ENCODE measurements around the gene SLITRK4.

The SLITRK4 gene

GRCh38 chrX:143634309-143634662 is 1.6 kb downstream of the SLITRK4 start (continued):
- TF ChIP-seq CREB5 (CRISPR knock-in tag; IDR thresholded peaks at IDR 0.05; ENCODE audit: low read depth) = no peak

- no peak for ATAC-seq
- TF ChIP-seq ZNF70 (CRISPR knock-in tag; IDR thresholded peaks at IDR 0.05) = no peak
Measured at GRCh38 chrX:143633461-143634308, 2.2 kb downstream of the SLITRK4 start.

DNA sequence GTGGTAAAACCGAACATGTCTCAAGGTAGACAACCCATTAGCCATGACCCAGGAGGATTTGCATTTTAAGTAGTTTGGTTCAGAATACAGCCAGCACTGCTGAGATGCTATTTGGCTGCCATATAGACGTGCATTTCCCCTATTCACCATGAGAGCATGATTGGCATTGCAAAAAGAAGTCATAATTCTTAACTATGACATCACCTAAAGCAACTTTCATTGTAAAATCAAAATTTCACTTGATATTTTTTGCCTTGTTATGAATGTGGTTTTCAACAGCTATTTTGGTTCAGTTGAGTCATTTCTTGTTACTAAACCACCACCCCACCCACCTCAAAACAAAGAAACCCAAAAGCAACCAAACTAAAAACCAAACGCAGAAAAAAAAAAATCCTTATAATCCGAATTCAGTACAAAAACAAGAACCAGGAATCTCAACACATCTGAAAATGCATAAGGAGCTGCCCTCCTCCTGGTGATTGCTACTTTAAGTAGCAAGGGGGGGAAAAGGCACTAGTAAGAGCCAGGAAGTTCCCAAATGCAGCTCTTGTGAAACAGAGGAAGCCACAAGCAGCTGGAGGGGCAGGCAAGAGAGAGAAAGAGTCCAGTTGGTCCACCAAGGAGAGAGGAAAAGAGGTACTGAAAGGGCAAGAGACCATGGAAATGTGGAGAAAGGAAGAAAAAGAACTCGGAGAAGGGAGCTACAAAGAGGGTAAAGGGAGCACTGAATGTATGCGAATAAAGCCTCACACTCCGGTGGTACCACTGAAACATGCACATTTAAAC is 3.1 kb downstream of the SLITRK4 start:
- TF ChIP-seq PPARA (CRISPR knock-in tag; IDR thresholded peaks at IDR 0.05; ENCODE audit: borderline replicate concordance) (no peak), BACH2 (CRISPR knock-in tag; IDR thresholded peaks at IDR 0.05; ENCODE audit: borderline replicate concordance) (no peak), TCF4 (CRISPR knock-in tag; IDR thresholded peaks at IDR 0.05; ENCODE audit: borderline replicate concordance) (no peak), CSDC2 (CRISPR knock-in tag; IDR thresholded peaks at IDR 0.05) (no peak), ZNF8 (CRISPR knock-in tag; IDR thresholded peaks at IDR 0.05) (no peak), TSHZ2 (CRISPR knock-in tag; IDR thresholded peaks at IDR 0.05) (no peak), RARB (CRISPR knock-in tag; IDR thresholded peaks at IDR 0.05) (no peak), ISL1 (CRISPR knock-in tag; IDR thresholded peaks at IDR 0.05) (no peak), ZNF565 (CRISPR knock-in tag; conservative IDR thresholded peaks at IDR 0.05; ENCODE audit: low read depth) (no peak), ZC3H10 (CRISPR knock-in tag; IDR thresholded peaks at IDR 0.05) (no peak), TOX (CRISPR knock-in tag; IDR thresholded peaks at IDR 0.05; ENCODE audit: borderline replicate concordance) (no peak), ESRRG (CRISPR knock-in tag; IDR thresholded peaks at IDR 0.05) (no peak), OSR1 (CRISPR knock-in tag; IDR thresholded peaks at IDR 0.05) (no peak)
- ATAC-seq = no peak

GRCh38 chrX:143623657-143624056 is 12.2 kb downstream of the SLITRK4 start:
- no peak for ATAC-seq
- TF ChIP-seq ISL1 (CRISPR knock-in tag; IDR thresholded peaks at IDR 0.05) (no peak), ZC3H10 (CRISPR knock-in tag; IDR thresholded peaks at IDR 0.05) (no peak), ZFP3 (CRISPR knock-in tag; IDR thresholded peaks at IDR 0.05) (no peak), TOX (CRISPR knock-in tag; IDR thresholded peaks at IDR 0.05; ENCODE audit: borderline replicate concordance) (no peak), ARNTL (CRISPR knock-in tag; IDR thresholded peaks at IDR 0.05; ENCODE audit: borderline replicate concordance, low read depth) (no peak), ESRRG (CRISPR knock-in tag; IDR thresholded peaks at IDR 0.05) (no peak), PPARA (CRISPR knock-in tag; IDR thresholded peaks at IDR 0.05; ENCODE audit: borderline replicate concordance) (no peak), BACH2 (CRISPR knock-in tag; IDR thresholded peaks at IDR 0.05; ENCODE audit: borderline replicate concordance) (no peak), PATZ1 (CRISPR knock-in tag; IDR thresholded peaks at IDR 0.05; ENCODE audit: borderline replicate concordance) (no peak), RARB (CRISPR knock-in tag; IDR thresholded peaks at IDR 0.05) (no peak), CSDC2 (CRISPR knock-in tag; IDR thresholded peaks at IDR 0.05) (no peak)

DNA sequence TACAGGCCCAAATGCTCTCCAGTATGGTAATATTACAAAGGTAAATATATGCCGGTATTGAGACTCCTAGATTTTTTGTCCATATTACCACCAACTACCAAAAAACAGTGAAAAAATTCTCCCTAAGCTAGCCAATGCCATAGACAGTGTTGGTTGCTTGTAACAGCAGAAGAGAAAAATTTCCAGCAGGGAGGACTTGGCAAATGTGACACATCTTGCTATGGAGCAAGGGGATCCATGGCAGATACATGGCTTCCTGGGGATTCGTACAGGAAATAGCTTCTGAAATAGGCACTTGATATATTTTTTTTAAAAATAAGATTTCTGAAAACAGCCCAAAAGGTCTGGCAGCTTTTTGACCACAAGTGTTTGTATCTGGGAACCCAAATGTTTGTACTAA is 14.6 kb downstream of the SLITRK4 start:
- ATAC-seq = no peak
- TF ChIP-seq CREB5 (CRISPR knock-in tag; IDR thresholded peaks at IDR 0.05; ENCODE audit: low read depth) (no peak), GLIS3 (CRISPR knock-in tag; IDR thresholded peaks at IDR 0.05) (no peak), CSRNP3 (CRISPR knock-in tag; IDR thresholded peaks at IDR 0.05) (no peak), ZC3H10 (CRISPR knock-in tag; IDR thresholded peaks at IDR 0.05) (no peak), ESRRG (CRISPR knock-in tag; IDR thresholded peaks at IDR 0.05) (no peak), BACH2 (CRISPR knock-in tag; IDR thresholded peaks at IDR 0.05; ENCODE audit: borderline replicate concordance) (no peak), RARB (CRISPR knock-in tag; IDR thresholded peaks at IDR 0.05) (no peak), TOX (CRISPR knock-in tag; IDR thresholded peaks at IDR 0.05; ENCODE audit: borderline replicate concordance) (no peak), ZNF565 (CRISPR knock-in tag; conservative IDR thresholded peaks at IDR 0.05; ENCODE audit: low read depth) (no peak)
- TF ChIP-seq, protein P1, sequence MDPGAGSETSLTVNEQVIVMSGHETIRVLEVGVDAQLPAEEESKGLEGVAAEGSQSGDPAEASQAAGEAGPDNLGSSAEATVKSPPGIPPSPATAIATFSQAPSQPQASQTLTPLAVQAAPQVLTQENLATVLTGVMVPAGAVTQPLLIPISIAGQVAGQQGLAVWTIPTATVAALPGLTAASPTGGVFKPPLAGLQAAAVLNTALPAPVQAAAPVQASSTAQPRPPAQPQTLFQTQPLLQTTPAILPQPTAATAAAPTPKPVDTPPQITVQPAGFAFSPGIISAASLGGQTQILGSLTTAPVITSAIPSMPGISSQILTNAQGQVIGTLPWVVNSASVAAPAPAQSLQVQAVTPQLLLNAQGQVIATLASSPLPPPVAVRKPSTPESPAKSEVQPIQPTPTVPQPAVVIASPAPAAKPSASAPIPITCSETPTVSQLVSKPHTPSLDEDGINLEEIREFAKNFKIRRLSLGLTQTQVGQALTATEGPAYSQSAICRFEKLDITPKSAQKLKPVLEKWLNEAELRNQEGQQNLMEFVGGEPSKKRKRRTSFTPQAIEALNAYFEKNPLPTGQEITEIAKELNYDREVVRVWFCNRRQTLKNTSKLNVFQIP (CRISPR knock-in tag; IDR thresholded peaks at IDR 0.05; ENCODE audit: borderline replicate concordance, low read depth) = no peak

Data from SK-N-SH treated with all-trans-retinoic acid at 6 μM for 48 hours (cell line).